Non-pigmented ciliary epithelial cell (primary cell): ENCODE results near the gene TLE3.

Source experiments
- DNase-seq: peaks from one replicate; pipeline ENCODE4 v3.0.0-alpha.2; 2010; ENCODE audit warnings: low read depth

The TLE3 gene

GRCh38 chr15:70047386-70048197, 50.1 kb downstream of the TLE3 start:
- DNase-seq, result no peak

GRCh38 chr15:70046679-70047369, 50.9 kb downstream of the TLE3 start:
- no peak for DNase-seq

DNA sequence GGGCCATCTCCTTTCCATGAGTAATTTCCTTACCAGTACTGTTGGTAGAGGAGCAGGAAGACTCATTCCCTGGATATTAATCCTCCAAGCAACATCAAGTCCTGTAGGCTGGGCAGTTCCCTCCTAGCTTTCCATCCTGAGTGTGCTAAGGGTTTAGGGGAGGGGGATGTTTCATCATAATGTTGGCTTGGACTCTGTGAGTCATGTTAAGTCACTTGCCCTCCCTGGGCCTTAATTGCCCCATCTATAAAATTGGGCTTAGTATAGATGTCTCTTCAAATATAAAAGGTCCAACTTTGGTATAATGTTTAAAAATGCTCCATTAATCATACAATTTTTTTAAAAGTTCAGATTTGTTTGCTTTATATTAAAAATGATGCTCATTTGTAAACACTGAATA, 52.7 kb downstream of the TLE3 start:
- no peak for DNase-seq

DNA sequence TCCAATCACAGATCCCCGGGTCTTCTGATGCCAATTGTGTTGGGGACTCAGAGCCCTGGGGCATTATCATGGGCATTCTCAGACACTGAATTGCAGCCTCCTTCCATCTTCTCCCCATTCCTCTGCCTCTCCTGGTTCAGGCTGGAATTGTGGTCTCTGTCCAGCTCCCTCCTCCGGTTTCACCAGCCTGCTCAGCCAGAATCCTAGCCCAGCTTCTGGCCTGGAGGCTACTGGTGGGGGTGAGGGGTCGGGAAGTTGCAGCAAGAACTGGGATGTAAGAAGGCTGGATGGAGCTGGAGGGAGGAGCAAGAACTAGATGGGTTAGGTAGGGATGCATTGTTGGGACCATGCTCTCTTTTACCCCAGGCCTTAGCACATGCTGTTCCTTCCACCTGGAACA, 53.5 kb downstream of the TLE3 start:
- DNase-seq, result no peak

- no peak for DNase-seq
Observed at GRCh38 chr15:70043590-70043989, 54.1 kb downstream of the TLE3 start.

GRCh38 chr15:70042553-70043214, 55.0 kb downstream of the TLE3 start:
- no peak for DNase-seq

- DNase-seq, result no peak
Observed at GRCh38 chr15:70039917-70040316, 57.8 kb downstream of the TLE3 start.

GRCh38 chr15:70038730-70039392, 58.9 kb downstream of the TLE3 start:
- no peak for DNase-seq

GRCh38 chr15:70037292-70037640, 60.5 kb downstream of the TLE3 start:
- no peak for DNase-seq

DNA sequence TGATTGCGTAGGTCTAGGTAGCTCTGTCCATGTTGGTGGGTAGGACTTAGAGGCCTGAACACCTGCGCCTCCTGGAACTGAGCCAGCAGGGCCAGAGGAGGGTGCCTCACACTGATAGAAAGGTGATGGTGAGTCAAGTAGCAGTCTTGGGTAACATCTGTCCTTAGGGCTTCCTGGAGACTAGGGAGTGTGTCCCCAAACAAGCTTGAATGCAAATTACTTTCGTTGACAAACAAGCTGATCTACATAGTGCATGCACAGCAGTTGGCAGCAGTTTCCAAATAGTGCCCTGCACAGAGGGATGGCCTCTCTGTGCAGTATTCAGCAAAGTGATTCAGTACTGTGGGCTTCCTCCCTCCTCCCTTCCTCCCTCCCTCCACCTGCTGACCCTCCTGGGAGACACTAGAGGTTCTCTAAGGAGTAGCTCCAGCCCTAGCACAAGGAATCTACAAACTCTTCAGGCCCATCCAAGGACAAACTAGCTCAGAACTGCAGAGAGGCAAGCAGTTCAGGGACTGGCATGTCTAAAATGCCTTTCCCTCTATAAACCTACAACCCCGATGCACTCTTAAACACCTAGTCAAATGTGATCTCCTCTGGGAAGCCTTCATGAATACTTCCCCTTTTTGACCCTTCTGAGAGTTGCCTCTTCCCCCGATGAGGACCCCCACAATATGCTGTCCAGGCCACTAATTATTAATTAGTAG, 61.0 kb downstream of the TLE3 start:
- DNase-seq, result no peak

DNA sequence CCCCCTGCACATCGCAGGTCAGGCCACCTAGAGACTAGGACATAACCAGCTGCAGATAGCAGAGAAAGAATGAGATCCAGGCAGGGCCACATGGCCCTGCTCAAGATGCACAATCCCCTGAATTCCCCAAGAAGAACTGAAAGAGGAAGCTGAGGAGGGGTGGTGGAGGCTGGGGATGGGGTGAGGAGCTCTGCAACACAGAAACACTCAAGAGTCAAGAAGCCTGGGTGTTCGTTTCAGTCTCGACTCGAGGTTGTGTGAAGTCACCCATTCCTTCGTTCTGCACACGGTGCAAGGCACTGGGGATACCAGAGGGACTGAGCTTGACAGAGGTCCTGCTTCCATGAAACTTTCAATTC, 62.0 kb downstream of the TLE3 start:
- no peak for DNase-seq

DNA sequence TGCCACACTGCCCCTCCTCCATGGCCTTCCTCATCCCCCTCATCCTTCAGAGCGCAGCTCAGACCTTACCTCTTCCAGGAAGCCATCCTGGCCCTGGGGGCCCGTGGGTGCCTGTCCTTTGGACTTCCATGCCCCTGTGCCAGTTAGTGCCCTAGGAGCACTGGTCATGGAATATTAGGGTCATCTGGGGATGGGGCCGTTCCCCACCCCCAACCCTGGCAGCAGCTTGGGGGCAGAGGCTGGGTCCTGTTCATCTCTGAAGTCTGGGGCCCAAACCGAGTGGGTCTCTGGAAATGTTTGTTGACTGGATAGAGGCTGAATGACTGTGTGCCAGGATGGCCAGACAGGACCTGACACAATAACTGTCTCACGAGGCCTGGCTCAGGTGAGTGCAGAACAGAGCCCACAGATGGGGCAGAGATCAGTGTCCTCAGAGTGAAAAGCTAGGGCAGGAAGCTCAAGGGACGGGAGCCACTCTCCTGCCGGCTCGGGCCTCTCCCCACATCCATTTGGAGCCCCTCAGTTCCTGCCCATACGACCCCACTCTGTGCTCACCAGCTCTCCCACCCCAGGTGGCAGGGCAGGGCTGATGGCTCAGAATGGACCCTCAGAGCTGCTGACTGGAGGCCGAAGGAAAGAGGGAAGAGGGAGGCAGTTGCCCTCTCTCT, 62.5 kb downstream of the TLE3 start:
- DNase-seq, result no peak

GRCh38 chr15:70034596-70034995, 63.1 kb downstream of the TLE3 start:
- DNase-seq, result no peak

DNA sequence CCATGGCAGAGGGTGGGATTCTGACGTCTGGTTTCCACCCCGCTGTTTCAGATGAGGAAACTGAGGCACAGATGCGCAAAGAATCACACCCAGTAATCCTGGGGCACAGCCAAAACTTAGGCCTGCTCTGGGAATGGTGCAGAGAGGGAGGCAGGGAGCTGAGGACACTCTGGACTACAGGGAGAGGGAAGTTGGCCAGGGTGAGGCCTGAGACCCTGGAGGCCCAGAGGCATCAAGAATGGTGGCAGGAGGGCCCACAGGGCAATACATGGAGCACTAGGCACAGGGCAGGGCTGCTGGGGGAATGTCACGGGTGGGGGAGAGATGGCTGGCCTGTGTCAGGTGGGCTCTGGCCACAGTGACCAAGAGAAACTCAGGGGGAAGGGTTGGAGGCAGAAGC, 63.6 kb downstream of the TLE3 start:
- no peak for DNase-seq

GRCh38 chr15:70033529-70034140, 64.1 kb downstream of the TLE3 start:
- peak; percentile 11 for DNase-seq

DNA sequence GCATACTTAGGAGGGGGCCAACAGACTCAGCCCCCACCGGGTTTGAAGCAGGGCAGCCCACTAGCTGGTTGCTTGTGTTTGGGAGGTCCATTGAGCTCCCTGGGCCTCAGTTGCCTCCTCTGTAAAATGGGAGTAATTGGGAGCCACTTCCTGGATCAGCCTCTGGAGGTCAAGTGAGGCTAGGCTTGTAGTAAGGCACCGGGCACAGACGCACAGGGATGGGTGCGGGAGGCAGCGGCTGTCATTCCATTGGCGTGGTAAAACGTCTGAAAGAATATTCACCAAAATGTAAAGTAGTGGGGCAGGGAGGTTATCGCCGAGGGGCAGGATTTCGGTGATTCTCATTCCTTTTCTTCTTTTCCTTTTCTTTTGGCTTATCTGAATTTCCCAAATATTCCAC, 64.6 kb downstream of the TLE3 start:
- DNase-seq, result no peak

DNA sequence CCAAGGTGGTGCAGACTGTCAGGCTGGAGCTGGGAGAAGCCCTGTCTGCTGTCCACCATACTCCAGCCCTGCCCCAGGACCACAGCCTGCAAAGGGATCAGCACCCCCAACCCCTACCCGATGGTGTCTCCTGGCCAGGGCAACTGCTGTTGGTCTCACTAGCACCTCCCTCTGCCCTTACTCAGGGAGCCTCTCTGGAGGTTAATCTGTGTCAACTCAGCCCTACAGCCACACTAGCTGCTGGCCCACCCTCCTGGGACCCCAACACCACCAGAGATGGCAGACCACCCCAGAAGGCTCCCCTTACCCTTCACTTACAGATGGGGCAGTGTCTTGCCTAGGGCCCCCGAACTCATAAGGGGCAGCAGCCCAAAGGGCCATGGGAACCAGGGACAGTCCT, 65.2 kb downstream of the TLE3 start:
- no peak for DNase-seq

DNA sequence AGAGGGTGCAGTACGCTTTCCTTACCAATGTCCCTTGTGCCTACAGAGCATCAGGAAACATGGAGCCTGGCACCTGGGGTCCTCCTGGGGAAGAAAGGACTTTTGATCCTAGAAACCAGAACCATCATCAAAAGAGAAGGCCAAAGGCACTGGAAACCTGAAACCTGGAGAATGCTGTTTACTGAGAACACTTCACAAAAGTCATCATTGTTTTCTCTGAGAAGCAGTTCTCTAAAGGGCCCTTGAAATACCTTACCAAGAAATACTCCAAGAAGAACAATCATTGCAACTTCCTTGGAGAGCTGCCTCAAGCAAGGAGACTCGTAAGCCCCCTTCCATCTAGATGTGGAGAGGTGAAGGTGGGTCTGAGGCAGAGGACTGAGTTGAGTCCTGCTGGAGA, 66.0 kb downstream of the TLE3 start:
- DNase-seq, result no peak

GRCh38 chr15:70031261-70031660, 66.5 kb downstream of the TLE3 start:
- DNase-seq, result no peak

DNA sequence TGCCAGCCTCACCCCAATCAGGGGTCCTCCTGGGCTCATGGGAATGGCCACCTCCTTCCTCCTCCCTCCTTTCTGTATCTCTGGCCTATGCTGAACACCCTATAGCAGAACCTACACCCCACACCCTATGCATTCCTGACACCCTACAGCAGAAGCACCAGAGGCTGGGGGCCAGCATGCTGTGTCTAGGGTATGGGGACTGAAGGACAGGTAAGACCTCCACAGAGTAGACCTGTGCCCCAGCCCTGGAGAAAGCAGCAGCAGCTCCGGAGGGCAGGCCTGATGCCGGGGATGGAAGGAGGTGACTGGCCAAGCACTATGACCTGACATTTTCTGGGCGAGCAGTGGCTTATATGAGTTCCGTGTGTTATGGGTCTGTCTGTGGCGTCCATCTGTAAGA, 66.9 kb downstream of the TLE3 start:
- DNase-seq, result no peak

DNA sequence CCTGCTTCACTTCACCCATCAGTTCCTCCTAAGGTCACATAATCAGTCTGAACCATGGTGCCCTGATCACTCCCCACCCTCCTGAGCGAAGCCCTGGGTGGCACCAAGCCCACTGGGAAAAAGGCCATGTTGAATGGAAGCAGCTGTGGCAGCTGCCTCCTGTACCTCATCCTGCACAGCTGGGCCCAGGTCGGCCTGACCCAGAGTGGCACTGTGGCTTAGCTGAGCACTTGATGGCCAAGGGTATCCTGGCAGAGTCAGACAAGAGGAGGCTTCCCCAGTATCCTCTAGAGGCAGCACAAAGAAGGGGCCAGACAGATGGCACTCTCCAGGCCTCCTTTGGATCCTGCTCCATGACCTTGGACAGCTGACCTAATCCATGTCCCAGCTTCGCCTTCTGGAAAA, 68.4 kb downstream of the TLE3 start:
- DNase-seq, result no peak
